ENCODE data around the gene SMTN. TPM values are rescaled to one million over a fixed set of nuclear protein-coding genes. Genes with fewer than 3 reads are reported as not detected.

Gene SMTN
- polyA plus RNA-seq, 1 experiment: 45.7 TPM

- DNase-seq (ENCODE audit: low read depth): no peak
- ChIA-PET CTCF (interaction anchor here (0.9 to 1.1 kb wide), 2 partner anchors 13 to 24 kb away, joined by 3 to 6 read pairs; partner anchors contain the start of gene SELENOM), POLR2A (no interaction called here)
- no peak for TF ChIP-seq CTCF (IDR thresholded peaks at IDR 0.05; ENCODE audit: insufficient read depth, low read depth, low read length)
- H3K36me3 ChIP-seq (ENCODE audit: control insufficient read depth, insufficient read depth, low read length): no peaks in the 10 kb centered on the region
- no peak overlapping the region for H3K4me3 ChIP-seq (ENCODE audit: low read depth, low read length)
- H3K27me3 ChIP-seq (ENCODE audit: control insufficient read depth, insufficient read depth, low read length): no peaks in the 10 kb centered on the region; the same call in 1 of the 2 replicates
Measured at GRCh38 chr22:31120642-31121041, 39.5 kb downstream of the SMTN start.

GRCh38 chr22:31121403-31121802, 40.3 kb downstream of the SMTN start:
- no peak for TF ChIP-seq CTCF (IDR thresholded peaks at IDR 0.05; ENCODE audit: insufficient read depth, low read depth, low read length)
- no peaks in the 10 kb centered on the region for H3K36me3 ChIP-seq (ENCODE audit: control insufficient read depth, insufficient read depth, low read length)
- H3K27me3 ChIP-seq (ENCODE audit: control insufficient read depth, insufficient read depth, low read length): no peaks in the 10 kb centered on the region; the same call in 1 of the 2 replicates
- no peak overlapping the region for H3K4me3 ChIP-seq (ENCODE audit: low read depth, low read length)
- ChIA-PET POLR2A (no interaction called here), CTCF (interaction anchor here (0.9 to 1.4 kb wide), 2 partner anchors 25 to 31 kb away, joined by 3 read pairs; no protein-coding TSS in a partner anchor)
- no peak for DNase-seq (ENCODE audit: low read depth)

GRCh38 chr22:31122196-31122531, 41.0 kb downstream of the SMTN start:
- no peaks in the 10 kb centered on the region for H3K36me3 ChIP-seq (ENCODE audit: control insufficient read depth, insufficient read depth, low read length)
- ChIA-PET CTCF (interaction anchor here (1.0 to 1.4 kb wide), 2 partner anchors 14 to 32 kb away, joined by 3 to 5 read pairs; no protein-coding TSS in a partner anchor), POLR2A (no interaction called here)
- H3K27me3 ChIP-seq (ENCODE audit: control insufficient read depth, insufficient read depth, low read length): no peaks in the 10 kb centered on the region; the same call in 1 of the 2 replicates
- no peak overlapping the region for H3K4me3 ChIP-seq (ENCODE audit: low read depth, low read length)
- DNase-seq (ENCODE audit: low read depth): no peak
- no peak for TF ChIP-seq CTCF (IDR thresholded peaks at IDR 0.05; ENCODE audit: insufficient read depth, low read depth, low read length)

GRCh38 chr22:31122532-31123291, 41.6 kb downstream of the SMTN start, which contains the start of gene INPP5J:
INPP5J (plus strand) TSS chr22:31122966; CDS start chr22:31123015, 49 bp downstream.
- TF ChIP-seq CTCF (IDR thresholded peaks at IDR 0.05; ENCODE audit: insufficient read depth, low read depth, low read length): no peak
- Histone ChIP-seq H3K27me3 (ENCODE audit: control insufficient read depth, insufficient read depth, low read length) (no peaks in the 10 kb centered on the region; the same call in 1 of the 2 replicates), H3K4me3 (ENCODE audit: low read depth, low read length) (peak within 1 kb of the TSS; percentile 52), H3K36me3 (ENCODE audit: control insufficient read depth, insufficient read depth, low read length) (no peaks in the 10 kb centered on the region)
- ChIA-PET POLR2A (no interaction called here), CTCF (interaction anchor here (1.0 to 1.4 kb wide), 2 partner anchors 14 to 33 kb away, joined by 3 to 5 read pairs; no protein-coding TSS in a partner anchor)
- no peak for DNase-seq (ENCODE audit: low read depth)

GRCh38 chr22:31123292-31123602, 42.1 kb downstream of the SMTN start:
- Histone ChIP-seq H3K4me3 (ENCODE audit: low read depth, low read length) (peak overlapping the region; percentile 52), H3K27me3 (ENCODE audit: control insufficient read depth, insufficient read depth, low read length) (no peaks in the 10 kb centered on the region; the same call in 1 of the 2 replicates), H3K36me3 (ENCODE audit: control insufficient read depth, insufficient read depth, low read length) (no peaks in the 10 kb centered on the region)
- ChIA-PET POLR2A (no interaction called here), CTCF (no interaction called here)
- no peak for DNase-seq (ENCODE audit: low read depth)
- TF ChIP-seq CTCF (IDR thresholded peaks at IDR 0.05; ENCODE audit: insufficient read depth, low read depth, low read length): no peak

Measured in BJ (cell line).